Heart left ventricle (tissue), 16 donors: Measurements from ENCODE around the gene MATR3. TPM values are rescaled to one million over a fixed set of nuclear protein-coding genes. Genes with fewer than 3 reads are reported as not detected.

Experiments used
- ATAC-seq, 4 donors: fragments of 200-7000 bp; cut with Tn5 transposase; one replicate each; pipeline ENCODE4 v1.9.1; 2020 to 2022; ENCODE audit warnings: moderate library complexity in 4 of 4, mild to moderate bottlenecking in 3 of 4, moderate number of reproducible peaks in 1 of 4
- DNase-seq, 5 donors: peaks; one replicate each; pipeline ENCODE4 v3.0.0-alpha.2; 2020
- H3K27ac ChIP-seq, 12 donors: fragments of 200-600 bp; sonication (generic) in 4 of 12; one replicate each; pipeline versions ENCODE4 v1.5.0 to v1.8.0; 2016 to 2022; ENCODE audit warnings: mild to moderate bottlenecking in 2 of 12
- H3K27me3 ChIP-seq, 9 donors: fragments of 200-600 bp; sonication (generic) in 2 of 9; one replicate each; pipeline versions ENCODE4 v1.5.1 to v1.8.0; 2016 to 2022; ENCODE audit warnings: mild to moderate bottlenecking in 3 of 9
- H3K36me3 ChIP-seq, 9 donors: fragments of 200-600 bp; sonication (generic) in 2 of 9; one replicate each; pipeline versions ENCODE4 v1.5.0 to v1.8.0; 2018 to 2022; ENCODE audit warnings: mild to moderate bottlenecking in 2 of 9
- H3K4me1 ChIP-seq, 12 donors: fragments of 200-600 bp; sonication (generic) in 4 of 12; one replicate each; pipeline versions ENCODE4 v1.5.0 to v1.8.0; 2016 to 2022; ENCODE audit warnings: mild to moderate bottlenecking in 3 of 12
- H3K4me3 ChIP-seq, 12 donors: fragments of 200-600 bp; sonication (generic) in 4 of 12; one replicate each; pipeline versions ENCODE4 v1.5.0 to v1.8.0; 2017 to 2022; ENCODE audit warnings: mild to moderate bottlenecking in 9 of 12, moderate library complexity in 4 of 12
- H3K9me3 ChIP-seq, 12 donors: fragments of 200-600 bp; sonication (generic) in 4 of 12; one replicate each; pipeline versions ENCODE4 v1.5.0 to v1.8.0; 2016 to 2022; ENCODE audit warnings: mild to moderate bottlenecking in 1 of 12
- POLR2A ChIP-seq, 2 donors: fragments of 450-650 bp; IDR thresholded peaks; one replicate each; pipeline ENCODE4 v1.6.1; 2017; ENCODE audit warnings: antibody characterized with exemption in 2 of 2, mild to moderate bottlenecking in 2 of 2, moderate library complexity in 2 of 2
- WGBS, 4 donors: extraction: QIAGEN DNeasy Blood & Tissue Kit in 2 of 4; methylation state at CpG; one replicate each; pipeline versions ENCODE4 v1.1.5 to v1.1.7; 2013 to 2018; 5-methylcytosine and 5-hydroxymethylcytosine counted together
- intact Hi-C, 10 donors: fragments of 100-400 bp; cut with DNase I; formaldehyde crosslinking; loops; one replicate each; pipeline versions ENCODE4 v1.11.1 to v1.14.2; 2022
- polyA plus RNA-seq, 2 donors: library from polyadenylated mRNA; stranded (reverse); fragments of 200-250 nt; gene quantifications; one replicate each; pipeline ENCODE4 v1.2.3, GENCODE V29; 2013
- total RNA-seq, 9 donors: library from RNA; depleted of rRNA in 2 of 9; stranded (reverse); fragments of >200 nt in 2 of 9; fragmentation: NEBNext Ultra II Directional in 3 of 9; extraction: Animal tissue kit (Norgen Biotek cat#: 25700) in 3 of 9; gene quantifications; one replicate each; pipeline versions ENCODE4 v1.1.0 to v1.2.4, GENCODE V29; 2016 to 2023
- TF ChIP-seq, protein P1 (sequence below), 12 donors: fragments of 200-600 bp; sonication (generic) in 4 of 12; IDR thresholded peaks; one replicate each; pipeline versions ENCODE4 v1.5.0 to v1.8.0; 2018 to 2022; ENCODE audit warnings: antibody characterized with exemption in 12 of 12, mild to moderate bottlenecking in 5 of 12
- donor health status: ischemic (EF 13 %, LVEDD 7.1; RV severe dilation, severe dysfunction).
- donor health status: healthy with polysubstance abuse.
- donor health status: DM: no; HTN: yes; CAD: no.
- donor health status: DM: no; HTN: no; CAD: no.
- donor health status: ischemic (EF 25% LVEDD 6.9; RV normal size, moderate dysfunction).
- donor health status: ischemic (EF 25% LVEDD 5.7; RV mildly dilated, moderate dysfunction).
- donor health status: healthy.
- donor health status: DM: yes; HTN: yes; CAD: no.
- donor health status: ischemic (EF 35%, LVEDD 5.7; RV mildly dilated, moderate dysfunction).
- donor health status: nonischemic (EF 11% LVEDD 7.7; RV severe dilation, severe dysfunction).
- donor health status: DM: yes; HTN: yes; CAD: no.
- donor health status: PGD.
- donor health status: ischemic (EF 29% LVEDD 5.4; RV normal size, mild dysfunction).
- donor health status: nonischemic (EF 23%, LVEDD 6.1; RV moderate dilation, normal function).

MATR3 gene
- total and polyA plus RNA-seq, 11 donors = 97.2 to 208 (median 138) TPM

DNA sequence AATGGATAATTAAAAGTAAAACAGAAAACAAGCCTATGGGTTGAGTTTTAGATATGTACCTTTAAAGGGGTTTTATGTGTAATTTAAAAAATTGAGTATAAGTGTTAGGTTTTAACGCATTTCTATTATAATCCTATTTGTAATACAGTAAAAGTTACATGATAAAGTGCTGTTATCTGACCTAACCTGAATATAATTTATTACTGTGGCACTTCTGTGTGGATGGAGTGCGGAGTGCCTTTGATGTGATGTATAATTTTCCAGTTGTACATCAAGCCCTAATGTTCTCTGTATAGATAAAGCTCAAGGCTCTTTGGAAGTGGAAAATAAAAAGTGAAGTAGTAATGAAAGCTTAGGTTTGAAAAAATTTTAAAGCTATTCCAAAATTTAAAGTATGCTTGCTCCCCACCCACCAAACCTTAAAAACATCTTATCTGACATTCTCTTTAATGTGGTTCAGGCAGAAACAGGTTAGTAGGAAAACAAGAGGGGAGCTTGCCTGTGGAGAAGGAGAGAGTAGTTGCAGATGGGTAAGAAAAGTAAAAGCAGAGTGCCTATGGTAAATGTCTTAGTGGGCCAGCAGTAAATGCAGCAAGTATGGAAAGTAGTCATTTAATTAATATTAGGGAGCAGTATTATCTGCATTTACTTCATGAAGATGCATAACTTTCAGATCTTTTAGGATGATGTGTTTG lies 4.0 kb downstream of the MATR3 start:
- DNase-seq (no peak), ATAC-seq (no peak)
- TF ChIP-seq POLR2A (IDR thresholded peaks at IDR 0.05) = no peak
- TF ChIP-seq, protein P1, sequence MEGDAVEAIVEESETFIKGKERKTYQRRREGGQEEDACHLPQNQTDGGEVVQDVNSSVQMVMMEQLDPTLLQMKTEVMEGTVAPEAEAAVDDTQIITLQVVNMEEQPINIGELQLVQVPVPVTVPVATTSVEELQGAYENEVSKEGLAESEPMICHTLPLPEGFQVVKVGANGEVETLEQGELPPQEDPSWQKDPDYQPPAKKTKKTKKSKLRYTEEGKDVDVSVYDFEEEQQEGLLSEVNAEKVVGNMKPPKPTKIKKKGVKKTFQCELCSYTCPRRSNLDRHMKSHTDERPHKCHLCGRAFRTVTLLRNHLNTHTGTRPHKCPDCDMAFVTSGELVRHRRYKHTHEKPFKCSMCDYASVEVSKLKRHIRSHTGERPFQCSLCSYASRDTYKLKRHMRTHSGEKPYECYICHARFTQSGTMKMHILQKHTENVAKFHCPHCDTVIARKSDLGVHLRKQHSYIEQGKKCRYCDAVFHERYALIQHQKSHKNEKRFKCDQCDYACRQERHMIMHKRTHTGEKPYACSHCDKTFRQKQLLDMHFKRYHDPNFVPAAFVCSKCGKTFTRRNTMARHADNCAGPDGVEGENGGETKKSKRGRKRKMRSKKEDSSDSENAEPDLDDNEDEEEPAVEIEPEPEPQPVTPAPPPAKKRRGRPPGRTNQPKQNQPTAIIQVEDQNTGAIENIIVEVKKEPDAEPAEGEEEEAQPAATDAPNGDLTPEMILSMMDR (IDR thresholded peaks at IDR 0.05) = no peak
- no peaks in the 10 kb centered on the region for H3K9me3 ChIP-seq
- H3K27ac ChIP-seq = peak overlapping the region in 1 of 12 donors; percentile 11
- H3K36me3 ChIP-seq = no peaks in the 10 kb centered on the region
- no peaks in the 10 kb centered on the region for H3K27me3 ChIP-seq
- 55 to 64% (median 58%) methylated on average over 2 of the region's 2 CpGs for WGBS, 4 donors
- H3K4me1 ChIP-seq = peaks cover 15 to 85% (median 66%) of the 10 kb centered on the region in 12 donors
- intact Hi-C loops = loop anchor here in 6 of 10 donors (5.0 to 10.0 kb wide), 4 partner anchors 40 to 97 kb away; partner anchors contain the start of genes PAIP2 (in 3 of the 6) and PROB1 (in 1 of the 6)
- no peak overlapping the region for H3K4me3 ChIP-seq

DNA sequence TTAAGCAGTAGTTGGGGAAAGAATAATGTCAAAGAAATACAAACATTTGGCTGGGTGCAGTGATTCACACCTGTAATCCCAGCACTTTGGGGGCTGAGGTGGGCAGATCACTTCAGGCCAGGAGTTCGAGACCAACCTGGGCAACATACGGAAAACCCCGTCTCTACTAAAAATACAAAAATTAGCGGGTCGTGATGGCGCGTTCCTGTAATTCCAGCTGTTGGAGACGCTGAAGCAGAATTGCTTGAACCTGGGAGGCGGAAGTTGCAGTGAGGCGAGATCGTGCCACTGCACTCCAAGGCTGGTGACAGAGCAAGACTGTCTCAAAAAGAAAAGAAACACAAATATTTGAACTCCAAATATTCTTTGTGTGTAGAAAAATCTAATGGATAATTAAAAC lies 4.7 kb downstream of the MATR3 start:
- no peak overlapping the region for H3K27ac ChIP-seq
- TF ChIP-seq, protein P1 (IDR thresholded peaks at IDR 0.05) = no peak
- no peak for TF ChIP-seq POLR2A (IDR thresholded peaks at IDR 0.05)
- DNase-seq (no peak), ATAC-seq (no peak)
- peaks cover 15 to 87% (median 73%) of the 10 kb centered on the region in 12 donors for H3K4me1 ChIP-seq
- intact Hi-C loops = loop anchor here in 6 of 10 donors (5.0 to 10.0 kb wide), 4 partner anchors 39 to 97 kb away; partner anchors contain the start of genes PAIP2 (in 3 of the 6) and PROB1 (in 1 of the 6)
- 53 to 62% (median 59%) methylated on average over 11 of the region's 11 CpGs for WGBS, 4 donors
- H3K36me3 ChIP-seq = no peaks in the 10 kb centered on the region
- H3K27me3 ChIP-seq = no peaks in the 10 kb centered on the region
- peak overlapping the region in 1 of 12 donors; percentile 11 for H3K4me3 ChIP-seq
- H3K9me3 ChIP-seq = no peaks in the 10 kb centered on the region

GRCh38 chr5:139299486-139299885 lies 5.9 kb downstream of the MATR3 start:
- Histone ChIP-seq H3K9me3 (no peaks in the 10 kb centered on the region), H3K27me3 (no peaks in the 10 kb centered on the region), H3K36me3 (no peaks in the 10 kb centered on the region), H3K27ac (no peak overlapping the region), H3K4me3 (no peak overlapping the region), H3K4me1 (peaks cover 20 to 98% (median 85%) of the 10 kb centered on the region in 12 donors)
- 37 to 56% (median 51%) methylated on average over 4 of the region's 4 CpGs for WGBS, 4 donors
- intact Hi-C loops = loop anchor here in 6 of 10 donors (5.0 to 10.0 kb wide), 4 partner anchors 38 to 95 kb away; partner anchors contain the start of genes PAIP2 (in 3 of the 6) and PROB1 (in 1 of the 6)
- ATAC-seq = no peak
- TF ChIP-seq, protein P1 (IDR thresholded peaks at IDR 0.05) = no peak
- no peak for TF ChIP-seq POLR2A (IDR thresholded peaks at IDR 0.05)
- DNase-seq = no peak

GRCh38 chr5:139301808-139302499 lies 8.4 kb downstream of the MATR3 start:
- H3K9me3 ChIP-seq = no peaks in the 10 kb centered on the region
- WGBS, 4 donors = 39 to 45% (median 42%) methylated on average over 7 of the region's 7 CpGs
- no peak for TF ChIP-seq POLR2A (IDR thresholded peaks at IDR 0.05)
- TF ChIP-seq, protein P1 (IDR thresholded peaks at IDR 0.05) = no peak
- no peak for ATAC-seq
- no peak overlapping the region for H3K27ac ChIP-seq
- intact Hi-C loops = no loop called here
- no peaks in the 10 kb centered on the region for H3K27me3 ChIP-seq
- DNase-seq = no peak
- no peaks in the 10 kb centered on the region for H3K36me3 ChIP-seq
- H3K4me1 ChIP-seq = peaks cover 13 to 100% (median 91%) of the 10 kb centered on the region in 12 donors
- no peak overlapping the region for H3K4me3 ChIP-seq
